H1 (cell line): ENCODE data around the gene DLG1. TPM values are rescaled to one million over a fixed set of nuclear protein-coding genes. Genes with fewer than 3 reads are reported as not detected.

Experiments
- CTCF ChIA-PET: fragments of 300-600 bp; sonication (Branson Sonifier 250); formaldehyde crosslinking; loops from one replicate; lab custom pipeline; 2021; ENCODE audit not compliant: partially characterized antibody; lab: Charles Lee
- POLR2A ChIA-PET: fragments of 300-600 bp; sonication (Branson Sonifier 250); formaldehyde crosslinking; loops from one replicate; lab custom pipeline; 2021; ENCODE audit warnings: inconsistent platforms; ENCODE audit not compliant: partially characterized antibody; lab: Charles Lee
- DNase-seq, 2 experiments: peaks; one replicate each; pipeline versions ENCODE4 v3.0.0 to v3.0.0-alpha.2; 2010 to 2022; ENCODE audit warnings: low spot score in 2 of 2, low read depth in 1 of 2, mixed read lengths in 1 of 2
- FAIRE-seq: peaks from 2 replicates; lab custom pipeline; 2011; peaks lifted over from hg19 to GRCh38; lab: Jason Lieb, UNC
- H2AFZ ChIP-seq: 2 replicates; pipeline ENCODE4 v1.8.1; 2012; ENCODE audit warnings: low read length, inconsistent platforms
- H2AK5ac ChIP-seq: 2 replicates; pipeline ENCODE4 v1.6.1; 2013; ENCODE audit warnings: low read depth, low read length
- H2BK120ac ChIP-seq: replicated peaks from 2 replicates; pipeline ENCODE3; 2013; ENCODE audit warnings: low read depth, low read length, inconsistent platforms
- H2BK12ac ChIP-seq: 2 replicates; pipeline ENCODE4 v1.6.1; 2013; ENCODE audit warnings: low read depth, low read length
- H2BK15ac ChIP-seq: 2 replicates; pipeline ENCODE4 v1.6.1; 2013; ENCODE audit warnings: low read length
- H2BK20ac ChIP-seq: 2 replicates; pipeline ENCODE4 v1.6.1; 2013; ENCODE audit warnings: low read length
- H2BK5ac ChIP-seq: 2 replicates; pipeline ENCODE4 v1.6.1; 2013; ENCODE audit warnings: low read depth, low read length
- H3K14ac ChIP-seq: 2 replicates; pipeline ENCODE4 v1.6.1; 2013; ENCODE audit warnings: inconsistent platforms; ENCODE audit not compliant: insufficient read length
- H3K18ac ChIP-seq: 2 replicates; pipeline ENCODE4 v1.6.1; 2013; ENCODE audit warnings: low read length; ENCODE audit errors: extremely low read depth
- H3K23ac ChIP-seq: 2 replicates; pipeline ENCODE4 v1.6.1; 2013; ENCODE audit warnings: inconsistent platforms; ENCODE audit not compliant: insufficient read length
- H3K23me2 ChIP-seq: 2 replicates; pipeline ENCODE4 v1.6.1; 2013; ENCODE audit warnings: low read depth, low read length
- H3K27ac ChIP-seq: 2 replicates; pipeline ENCODE4 v1.6.1; 2011; ENCODE audit warnings: low read depth, low read length, inconsistent platforms
- H3K27me3 ChIP-seq, 4 experiments: replicated peaks in 1 of 4; 1 replicate in 1 of 4; 2 replicates in 3 of 4; pipeline versions ENCODE4 v1.6.1 to v1.8.1; 2011 to 2013; ENCODE audit warnings: low read length in 3 of 4, mild to moderate bottlenecking in 3 of 4, inconsistent platforms in 2 of 4, mixed read lengths in 2 of 4, moderate library complexity in 1 of 4; ENCODE audit not compliant: control insufficient read depth in 3 of 4, insufficient read depth in 3 of 4; ENCODE audit errors: extremely low read depth in 1 of 4
- H3K36me3 ChIP-seq, 4 experiments: 2 replicates each; pipeline versions ENCODE4 v1.6.1 to v1.8.1; 2011 to 2013; ENCODE audit warnings: mild to moderate bottlenecking in 4 of 4, low read length in 3 of 4, moderate library complexity in 2 of 4, control low read depth in 1 of 4, inconsistent platforms in 1 of 4; ENCODE audit not compliant: insufficient read depth in 4 of 4, control insufficient read depth in 2 of 4
- H3K4ac ChIP-seq: replicated peaks from 2 replicates; pipeline ENCODE3; 2013; ENCODE audit warnings: low read length, low read depth, mixed read lengths, inconsistent platforms; ENCODE audit not compliant: insufficient read length
- H3K4me1 ChIP-seq, 4 experiments: replicated peaks in 1 of 4; 1 replicate in 1 of 4; 2 replicates in 3 of 4; pipeline versions ENCODE4 v1.6.1 to v1.8.1; 2011 to 2013; ENCODE audit warnings: low read length in 3 of 4, inconsistent platforms in 2 of 4, mixed read lengths in 1 of 4; ENCODE audit not compliant: insufficient read depth in 4 of 4, control insufficient read depth in 3 of 4
- H3K4me2 ChIP-seq, 2 experiments: 2 replicates each; pipeline versions ENCODE4 v1.6.1 to v1.8.1; 2011 to 2013; ENCODE audit warnings: low read depth in 2 of 2, low read length in 2 of 2, control low read depth in 1 of 2, inconsistent platforms in 1 of 2, mild to moderate bottlenecking in 1 of 2; ENCODE audit not compliant: insufficient read depth in 1 of 2
- H3K4me3 ChIP-seq, 4 experiments: fragments of 200-600, 300-600 bp in 1 of 4; sonication (generic), shearing (Covaris generic), sonication (Bioruptor Twin) in 1 of 4; 2 replicates each; pipeline versions ENCODE4 v1.5.1 to v1.8.1; 2011 to 2016; ENCODE audit warnings: low read length in 4 of 4, low read depth in 3 of 4, control low read depth in 2 of 4, inconsistent platforms in 2 of 4, mild to moderate bottlenecking in 2 of 4, mixed read lengths in 1 of 4, moderate library complexity in 1 of 4; ENCODE audit not compliant: insufficient read depth in 2 of 4; ENCODE audit errors: extremely low read depth in 1 of 4
- H3K56ac ChIP-seq: replicated peaks from 2 replicates; pipeline ENCODE3; 2013; ENCODE audit warnings: low read depth, mild to moderate bottlenecking, mixed read lengths, low read length, inconsistent platforms; ENCODE audit not compliant: insufficient read length
- H3K79me1 ChIP-seq: 2 replicates; pipeline ENCODE4 v1.6.1; 2013; ENCODE audit warnings: low read depth, low read length, control low read depth
- H3K79me2 ChIP-seq, 2 experiments: 2 replicates each; pipeline versions ENCODE4 v1.6.1 to v1.8.1; 2012 to 2013; ENCODE audit warnings: low read length in 2 of 2, mild to moderate bottlenecking in 2 of 2, inconsistent platforms in 1 of 2; ENCODE audit not compliant: insufficient read depth in 2 of 2, control insufficient read depth in 1 of 2
- H3K9ac ChIP-seq, 4 experiments: replicated peaks in 1 of 4; 1 replicate in 1 of 4; 2 replicates in 3 of 4; pipeline versions ENCODE4 v1.6.1 to v1.8.1; 2011 to 2013; ENCODE audit warnings: low read depth in 3 of 4, low read length in 3 of 4, control low read depth in 2 of 4, mild to moderate bottlenecking in 2 of 4, moderate library complexity in 2 of 4, inconsistent platforms in 1 of 4; ENCODE audit errors: extremely low read depth in 1 of 4
- H3K9me3 ChIP-seq, 2 experiments: 2 replicates each; pipeline versions ENCODE4 v1.6.1 to v1.8.1; 2012 to 2013; ENCODE audit warnings: mild to moderate bottlenecking in 2 of 2, moderate library complexity in 2 of 2, control low read depth in 1 of 2, inconsistent platforms in 1 of 2, low read depth in 1 of 2, low read length in 1 of 2, mixed read lengths in 1 of 2; ENCODE audit not compliant: insufficient read depth in 2 of 2
- H4K20me1 ChIP-seq, 2 experiments: replicated peaks in 1 of 2; 2 replicates each; pipeline versions ENCODE3 to v1.8.1; 2011 to 2013; ENCODE audit warnings: inconsistent platforms in 2 of 2, low read length in 2 of 2, mild to moderate bottlenecking in 1 of 2; ENCODE audit not compliant: insufficient read depth in 2 of 2, control insufficient read depth in 1 of 2
- H4K5ac ChIP-seq: 2 replicates; pipeline ENCODE4 v1.6.1; 2013; ENCODE audit warnings: low read length, low read depth, mixed read lengths, inconsistent platforms; ENCODE audit not compliant: insufficient read length
- H4K8ac ChIP-seq: 2 replicates; pipeline ENCODE4 v1.8.0; 2013; ENCODE audit warnings: mild to moderate bottlenecking, moderate library complexity, low read length, inconsistent platforms; ENCODE audit not compliant: insufficient read depth; ENCODE audit errors: extremely low read depth
- H4K91ac ChIP-seq: replicated peaks from 2 replicates; pipeline ENCODE3; 2013; ENCODE audit warnings: low read length, mixed read lengths, inconsistent platforms; ENCODE audit not compliant: insufficient read length
- CEBPB ChIP-seq: IDR thresholded peaks from 2 replicates; pipeline ENCODE4 v1.6.1; 2012; ENCODE audit warnings: low read depth, low read length
- GABPA ChIP-seq: IDR thresholded peaks from 2 replicates; pipeline ENCODE4 v1.6.1; 2011; ENCODE audit warnings: mild to moderate bottlenecking, low read length, moderate library complexity, borderline replicate concordance; ENCODE audit not compliant: insufficient read depth
- HDAC6 ChIP-seq: IDR thresholded peaks from one replicate; pipeline ENCODE4 v1.7.1; 2012; ENCODE audit warnings: low read depth, mild to moderate bottlenecking, inconsistent platforms, low read length, moderate library complexity
- NANOG ChIP-seq: IDR thresholded peaks from 2 replicates; pipeline ENCODE4 v1.6.1; 2011; ENCODE audit warnings: low read length, low read depth, mild to moderate bottlenecking, inconsistent platforms; ENCODE audit not compliant: insufficient read depth, poor library complexity, severe bottlenecking
- POLR2AphosphoS5 ChIP-seq: IDR thresholded peaks from 2 replicates; pipeline ENCODE4 v1.6.1; 2011; ENCODE audit warnings: low read depth, low read length
- TAF1 ChIP-seq: IDR thresholded peaks from 2 replicates; pipeline ENCODE4 v1.6.1; 2011; ENCODE audit warnings: mild to moderate bottlenecking, low read depth, low read length
- WGBS, 2 experiments: shearing (Covaris generic) in 1 of 2; methylation state at CpG; one replicate each; pipeline versions ENCODE4 v1.1.6 to v1.1.7; 2013 to 2015; ENCODE audit warnings: low lambda C conversion rate in 2 of 2, mixed read lengths in 2 of 2, inconsistent platforms in 1 of 2, low coverage in 1 of 2, missing lambda C conversion rate in 1 of 2; ENCODE audit not compliant: insufficient replicate concordance in 2 of 2, insufficient coverage in 1 of 2, insufficient read length in 1 of 2; ENCODE audit errors: extremely low coverage in 1 of 2, missing lambda C conversion rate in 1 of 2; 5-methylcytosine and 5-hydroxymethylcytosine counted together
- polyA plus RNA-seq, 7 experiments: library from polyadenylated mRNA; depleted of rRNA in 3 of 7; stranded (reverse) in 5 of 7; unstranded in 2 of 7; fragments of >200 nt in 5 of 7; fragments of 200-250 nt in 2 of 7; gene quantifications; 1 replicate in 5 of 7; 2 replicates in 1 of 7; 4 replicates in 1 of 7; pipeline versions ENCODE4 v1.2.1 to v1.2.3, GENCODE V29; 2011 to 2013; ENCODE audit warnings: missing spikeins in 2 of 7, mixed read lengths in 2 of 7
- total RNA-seq: library from RNA; stranded (reverse); fragmentation: NEBNext Ultra II Directional; extraction: Animal tissue kit (Norgen Biotek cat#: 25700); gene quantifications from 2 replicates; pipeline ENCODE4 v1.2.1, GENCODE V29; 2021
- TF ChIP-seq, protein P1 (sequence below): IDR thresholded peaks from 2 replicates; pipeline ENCODE4 v1.6.1; 2012; ENCODE audit warnings: inconsistent platforms

The DLG1 gene
- total and polyA plus RNA-seq, 2 of the 8 experiments (the other 6 are each of a cell fraction or from before 2014, with no cell fraction given): 13.4 to 78.8 TPM

DNA sequence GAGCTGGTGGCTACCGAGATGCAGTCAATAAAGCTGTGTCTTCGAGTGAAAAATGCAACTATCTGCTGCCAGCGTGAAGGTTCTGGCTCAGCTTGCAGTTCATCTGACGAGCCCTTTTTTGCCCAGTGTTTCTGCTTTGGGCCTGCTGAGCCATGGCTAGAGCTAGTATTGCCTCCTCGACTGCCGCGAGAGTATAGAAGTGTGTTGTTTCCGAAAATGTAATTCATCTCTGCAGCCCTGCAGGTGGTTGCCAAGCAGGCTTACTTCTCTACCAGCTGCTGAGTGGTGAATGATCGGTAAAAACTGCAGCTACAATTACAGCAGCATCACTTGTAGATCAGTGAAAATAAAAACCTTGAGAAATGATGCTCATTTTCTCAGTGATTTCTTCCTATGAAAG is 114.8 kb downstream of the DLG1 start:
- WGBS, 2 experiments: 62% methylated on average over 9 of the region's 9 CpGs; no CpG with 5 or more reads in 1 of the 2 experiments
- H3K9ac ChIP-seq: no peak overlapping the region; a peak in 1 of 7 replicates
- no peaks in the 10 kb centered on the region for H3K27me3 ChIP-seq
- no peak overlapping the region for H4K91ac ChIP-seq
- peaks cover 2 to 3% of the 10 kb centered on the region in 2 experiments for H4K20me1 ChIP-seq
- ChIA-PET POLR2A (no interaction called here), CTCF (interaction anchor here (0.6 to 1.2 kb wide), 5 partner anchors 11 to 319 kb away, joined by 3 read pairs; no protein-coding TSS in a partner anchor)
- H3K4me2 ChIP-seq: peak overlapping the region in 1 of 2 experiments; percentile 22; a peak in 1 of 4 replicates
- H2BK20ac ChIP-seq: no peak overlapping the region
- DNase-seq (no peak), FAIRE-seq (peak; percentile 13)
- no peak overlapping the region for H2BK120ac ChIP-seq
- H3K9me3 ChIP-seq: no peaks in the 10 kb centered on the region
- peaks cover 3% of the 10 kb centered on the region; the same call in 1 of the 2 replicates for H3K79me1 ChIP-seq
- TF ChIP-seq POLR2AphosphoS5: no peak
- TF ChIP-seq GABPA: no peak
- TF ChIP-seq TAF1: no peak
- no peak for TF ChIP-seq NANOG
- no peak for TF ChIP-seq CEBPB
- TF ChIP-seq, protein P1, sequence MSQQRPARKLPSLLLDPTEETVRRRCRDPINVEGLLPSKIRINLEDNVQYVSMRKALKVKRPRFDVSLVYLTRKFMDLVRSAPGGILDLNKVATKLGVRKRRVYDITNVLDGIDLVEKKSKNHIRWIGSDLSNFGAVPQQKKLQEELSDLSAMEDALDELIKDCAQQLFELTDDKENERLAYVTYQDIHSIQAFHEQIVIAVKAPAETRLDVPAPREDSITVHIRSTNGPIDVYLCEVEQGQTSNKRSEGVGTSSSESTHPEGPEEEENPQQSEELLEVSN: no peak
- TF ChIP-seq HDAC6: no peak
- H3K18ac ChIP-seq: no peak overlapping the region
- H3K56ac ChIP-seq: no peak overlapping the region
- H2BK5ac ChIP-seq: no peak overlapping the region
- H4K5ac ChIP-seq: no peak overlapping the region
- H3K4me3 ChIP-seq: no peak overlapping the region
- no peak overlapping the region for H3K27ac ChIP-seq
- H2BK15ac ChIP-seq: no peak overlapping the region
- no peak overlapping the region for H3K23ac ChIP-seq
- H2BK12ac ChIP-seq: no peak overlapping the region
- H3K36me3 ChIP-seq: no peaks in the 10 kb centered on the region; a peak in 1 of 8 replicates
- no peak overlapping the region for H4K8ac ChIP-seq
- H2AK5ac ChIP-seq: no peak overlapping the region
- no peak overlapping the region for H2AFZ ChIP-seq
- H3K4ac ChIP-seq: no peak overlapping the region
- peaks cover 0 to 7% (median 4%) of the 10 kb centered on the region in 4 experiments; a peak in 2 of 7 replicates for H3K4me1 ChIP-seq
- H3K79me2 ChIP-seq: peaks cover 0 to 25% of the 10 kb centered on the region in 2 experiments; a peak in 2 of 4 replicates
- H3K23me2 ChIP-seq: no peaks in the 10 kb centered on the region
- H3K14ac ChIP-seq: no peak overlapping the region
